Right renal pelvis (tissue), 4 donors: ENCODE results near the gene KDM1A. TPM values are rescaled to one million over a fixed set of nuclear protein-coding genes. Genes with fewer than 3 reads are reported as not detected.

Source experiments
- DNase-seq, 4 donors: peaks; one replicate each; pipeline ENCODE4 v3.0.0-alpha.2; 2013; ENCODE audit warnings: low read depth in 4 of 4, low spot score in 3 of 4, missing footprints in 1 of 4
- polyA plus RNA-seq, 4 donors: library from polyadenylated mRNA; unstranded; fragments of 120-200 nt; gene quantifications; one replicate each; pipeline ENCODE4 v1.2.1, GENCODE V29; 2013; ENCODE audit not compliant: insufficient read length in 4 of 4

The KDM1A gene
- polyA plus RNA-seq, 4 donors, result 124 to 133 (median 128) TPM

GRCh38 chr1:23066075-23066474, 46.8 kb downstream of the KDM1A start:
- DNase-seq, result no peak

GRCh38 chr1:23069149-23069548, 49.9 kb downstream of the KDM1A start:
- no peak for DNase-seq

DNA sequence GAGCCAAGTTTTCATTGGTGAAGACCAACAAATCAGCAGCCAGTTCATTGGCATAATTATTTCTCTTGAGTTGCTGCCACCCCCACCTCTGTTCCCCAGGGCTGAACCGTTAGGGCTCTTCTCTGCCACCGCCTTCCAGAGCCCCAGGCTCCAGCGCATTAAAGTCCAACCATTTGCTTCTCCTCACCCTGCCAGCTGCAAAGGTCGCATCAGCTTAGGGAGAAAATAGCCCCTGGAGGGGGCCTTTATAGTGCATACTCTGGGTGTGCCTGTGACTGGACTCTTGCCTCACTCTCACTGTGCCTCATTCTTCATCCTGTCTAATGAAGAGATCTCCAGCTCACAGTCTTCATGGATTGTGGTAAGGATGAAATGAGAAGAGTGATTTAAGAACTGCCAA, 50.4 kb downstream of the KDM1A start:
- DNase-seq, result no peak

DNA sequence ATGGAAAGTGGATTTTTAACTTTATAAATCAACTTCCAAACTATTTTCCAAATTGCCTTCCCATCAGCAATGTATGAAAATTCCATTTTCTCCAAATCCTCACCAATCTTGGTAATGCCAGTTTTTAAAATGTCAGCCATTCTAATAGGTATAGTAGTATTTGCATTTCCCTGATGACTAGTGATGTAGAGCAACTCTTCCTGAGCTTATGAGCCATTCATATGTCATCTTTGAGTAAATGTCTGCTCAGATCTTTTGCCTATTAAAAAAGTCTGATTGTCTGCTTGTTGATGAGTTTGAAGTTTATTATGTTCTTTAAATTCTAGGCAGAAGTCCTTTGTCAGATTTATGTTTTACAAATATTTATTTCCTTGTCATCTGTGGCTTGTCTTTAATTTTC, 54.7 kb downstream of the KDM1A start:
- DNase-seq, result no peak

GRCh38 chr1:23079025-23079424, 59.8 kb downstream of the KDM1A start:
- no peak for DNase-seq

DNA sequence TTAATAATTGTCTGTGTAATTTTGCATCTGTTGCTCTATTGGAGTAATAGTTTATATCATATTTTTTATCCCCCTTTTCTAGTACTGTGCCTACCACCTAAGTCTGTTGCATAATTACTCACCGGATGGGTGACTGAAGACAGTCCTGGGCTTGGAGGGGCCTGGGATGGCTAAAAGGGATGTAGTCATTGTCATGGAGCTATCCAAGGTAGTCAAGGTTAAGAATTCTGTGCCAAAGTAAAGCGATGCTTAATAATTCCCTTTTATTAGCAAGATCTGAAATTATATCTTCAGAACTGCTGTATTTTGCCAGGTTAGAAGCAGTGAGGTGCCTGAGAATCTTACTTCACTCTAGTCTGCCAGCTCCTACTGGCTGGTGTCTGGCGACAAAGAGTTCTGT, 61.6 kb downstream of the KDM1A start:
- DNase-seq, result no peak

DNA sequence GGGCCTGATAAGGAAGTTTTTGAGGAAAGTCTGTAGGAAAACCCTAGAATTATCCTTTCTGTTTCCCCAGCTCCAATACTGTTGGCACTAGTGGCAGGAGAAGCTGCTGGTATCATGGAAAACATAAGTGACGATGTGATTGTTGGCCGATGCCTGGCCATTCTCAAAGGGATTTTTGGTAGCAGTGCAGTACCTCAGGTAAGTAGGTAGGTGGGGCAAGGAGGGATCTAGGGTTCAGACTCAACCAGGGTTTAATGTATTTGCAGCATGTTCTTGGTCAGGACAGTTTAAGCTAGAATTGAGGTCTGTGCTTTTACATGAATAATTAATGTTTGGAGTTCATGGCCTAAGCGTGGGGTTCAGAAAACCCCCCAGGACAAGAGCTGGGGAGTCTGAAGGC, 62.1 kb downstream of the KDM1A start:
- no peak for DNase-seq

DNA sequence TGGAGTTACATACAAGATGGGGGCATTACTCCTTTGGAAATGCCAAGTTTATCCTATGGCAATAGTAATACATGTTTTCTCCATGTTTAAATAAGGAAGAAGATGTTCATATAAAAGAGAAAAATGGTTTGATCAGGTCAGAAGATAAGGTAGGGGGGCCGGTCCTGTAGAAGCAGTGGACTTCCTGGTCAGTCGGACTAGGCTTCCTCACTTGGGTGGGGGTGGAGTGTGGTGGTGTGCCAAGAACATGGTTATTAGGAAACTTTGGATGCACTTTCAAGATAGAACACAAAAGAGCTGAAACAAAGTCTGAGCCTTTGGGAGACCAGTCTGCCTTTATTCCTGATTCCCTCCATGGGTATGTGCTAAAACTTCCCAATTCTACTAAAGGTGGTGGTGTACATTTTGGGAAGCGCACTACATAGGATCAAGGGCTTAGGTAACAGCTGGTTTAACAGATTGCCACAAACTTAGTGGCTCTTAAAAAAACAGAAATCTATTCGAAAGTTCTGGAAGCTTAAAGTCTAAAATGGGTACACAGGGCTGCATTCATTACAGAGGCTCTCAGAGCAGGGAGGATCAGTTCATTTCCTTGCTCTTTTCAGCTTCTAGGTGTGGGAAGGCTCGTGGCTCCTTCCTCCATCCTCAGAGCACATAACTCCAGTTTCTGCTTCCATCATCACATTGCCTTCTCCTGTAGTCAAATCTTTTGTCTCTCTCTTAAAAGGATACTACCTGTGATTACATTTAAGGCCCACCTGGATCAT, 64.6 kb downstream of the KDM1A start:
- no peak for DNase-seq

- no peak for DNase-seq
Observed at GRCh38 chr1:23084880-23085279, 65.6 kb downstream of the KDM1A start.

DNA sequence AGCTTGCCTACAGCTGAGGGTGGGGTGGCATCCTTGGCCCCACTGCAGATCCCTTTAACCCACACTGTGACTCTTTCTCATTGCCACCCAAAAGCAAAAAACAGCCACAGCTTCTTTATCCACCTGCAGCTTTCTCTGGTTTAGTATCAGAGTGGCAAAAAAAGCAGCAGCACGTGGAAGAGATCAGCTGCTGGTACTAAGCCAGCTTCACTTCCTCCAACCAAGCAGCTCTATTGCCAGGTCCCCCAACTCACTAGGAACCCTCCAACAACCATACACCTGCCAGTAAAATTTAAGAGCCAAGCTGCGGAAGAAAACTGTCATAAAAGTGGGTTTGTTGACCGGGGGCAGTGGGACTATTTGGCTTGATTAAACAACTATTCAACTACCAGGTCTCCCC, 66.4 kb downstream of the KDM1A start:
- DNase-seq, result no peak

DNA sequence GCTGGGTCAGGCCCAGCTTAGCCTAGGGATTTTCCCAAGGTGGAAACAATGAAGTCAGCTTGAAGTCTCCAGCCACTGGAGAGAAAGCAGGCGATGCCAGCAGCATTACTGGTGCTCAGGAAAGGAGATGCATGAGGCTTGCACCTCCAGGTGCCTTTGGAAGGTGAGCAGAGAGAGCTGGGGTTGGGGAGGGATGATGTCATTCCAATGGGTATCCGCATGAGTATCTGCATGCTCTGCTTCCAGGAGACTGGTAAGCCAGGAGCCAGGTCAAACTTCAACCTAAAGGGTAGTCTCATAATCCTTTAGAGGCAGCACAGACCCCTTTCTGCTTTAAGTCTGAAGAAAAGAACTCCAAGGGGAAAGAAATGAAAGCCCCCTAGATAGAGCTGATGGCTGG, 68.8 kb downstream of the KDM1A start:
- DNase-seq, result no peak

- DNase-seq, result no peak
Observed at GRCh38 chr1:23090056-23090455, 70.8 kb downstream of the KDM1A start.

GRCh38 chr1:23091545-23091944, 72.3 kb downstream of the KDM1A start:
- no peak for DNase-seq

GRCh38 chr1:23092447-23092846, 73.2 kb downstream of the KDM1A start:
- DNase-seq, result no peak

DNA sequence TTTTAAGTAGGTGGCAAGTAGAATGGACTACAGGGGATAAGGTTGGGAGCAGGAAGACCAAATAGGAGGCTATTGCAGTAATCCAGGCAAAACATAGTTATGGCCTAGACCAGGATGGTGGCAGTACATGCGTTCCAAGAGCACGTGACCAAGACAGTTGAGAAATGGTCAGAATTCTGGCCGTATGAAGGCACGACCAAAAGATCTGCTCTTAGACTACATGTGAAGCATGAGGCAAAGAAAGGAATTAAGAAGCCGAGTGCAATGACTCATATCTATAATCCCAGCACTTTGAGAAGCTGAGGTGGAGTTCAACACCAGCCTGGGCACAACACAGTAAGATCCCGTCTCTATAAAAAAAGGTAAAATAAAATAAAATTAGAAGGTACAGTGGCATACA, 78.0 kb downstream of the KDM1A start:
- DNase-seq, result no peak

DNA sequence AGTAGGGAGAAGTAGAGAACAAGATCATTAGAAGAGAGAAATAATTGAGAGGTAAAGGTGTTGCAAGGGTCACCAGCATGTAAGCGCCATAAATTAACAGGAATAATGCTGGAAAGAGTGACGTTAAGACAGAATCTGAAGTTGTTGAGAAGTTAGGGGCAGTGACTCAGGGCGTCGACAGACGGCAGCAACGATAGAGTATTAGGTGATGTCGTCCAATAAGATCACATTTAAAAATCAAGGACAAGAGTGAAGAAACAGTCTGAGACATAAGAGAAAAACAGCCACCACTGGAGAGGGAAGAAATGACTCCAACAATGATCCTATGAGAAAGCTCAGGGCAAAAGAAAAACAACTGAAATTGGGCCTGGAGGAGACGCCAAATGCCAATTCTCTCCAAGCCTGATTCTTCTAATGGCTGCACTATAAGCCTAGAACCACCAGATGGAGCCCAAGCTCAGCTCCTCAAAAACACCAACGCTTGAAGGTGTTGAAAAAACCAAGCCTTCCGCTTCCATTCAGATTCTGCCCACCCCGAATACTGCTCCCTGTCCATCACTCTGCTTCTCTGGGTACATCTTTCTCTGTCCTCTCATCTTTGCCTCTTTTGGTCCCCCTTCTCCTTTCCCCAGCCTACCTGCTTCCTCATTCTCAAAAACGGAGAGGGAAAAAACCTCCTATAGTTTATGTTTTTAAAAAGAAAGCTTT, 79.3 kb downstream of the KDM1A start:
- DNase-seq, result peak in 3 of 4 donors; percentile 49 to 67 (median 58)

DNA sequence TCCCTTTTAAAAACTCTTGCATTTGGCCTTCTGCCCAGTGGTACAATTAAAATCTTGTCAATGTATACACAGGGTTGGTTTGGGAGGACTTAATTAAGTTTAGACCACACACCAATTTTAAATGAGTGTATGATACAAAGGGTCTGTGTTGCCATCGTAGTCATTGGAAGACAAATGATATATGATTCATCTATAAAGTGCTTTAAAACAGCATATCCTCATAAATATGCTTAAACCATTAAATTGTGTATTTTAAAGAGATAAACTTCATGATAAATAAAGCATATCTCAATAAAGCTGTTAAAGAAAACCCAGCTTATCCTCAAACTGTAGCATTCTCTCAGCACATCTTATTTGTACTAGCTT, 79.9 kb downstream of the KDM1A start:
- DNase-seq, result no peak

GRCh38 chr1:23100074-23100748, 80.9 kb downstream of the KDM1A start:
- no peak for DNase-seq

- no peak for DNase-seq
Observed at GRCh38 chr1:23101101-23101827, 82.0 kb downstream of the KDM1A start.

DNA sequence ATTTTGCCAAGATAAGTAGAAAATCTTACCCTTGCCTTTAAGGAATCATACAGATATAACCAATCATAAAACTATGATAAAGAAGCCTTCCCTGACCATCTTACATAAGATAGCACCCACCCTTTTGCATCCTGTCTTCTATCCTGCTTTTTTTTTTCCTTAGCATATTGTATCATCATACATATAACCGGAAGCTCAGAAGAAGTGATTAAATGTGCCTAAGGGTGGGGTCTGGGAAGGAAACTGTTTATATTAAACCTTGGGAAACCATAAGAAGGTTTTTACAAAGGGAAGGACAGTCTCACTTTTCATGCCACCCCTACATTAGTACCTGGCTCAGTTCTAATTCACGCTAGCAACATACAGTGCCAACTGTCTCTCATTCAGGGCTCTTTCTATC, 82.6 kb downstream of the KDM1A start:
- no peak for DNase-seq

- DNase-seq, result no peak
Observed at GRCh38 chr1:23102289-23102688, 83.0 kb downstream of the KDM1A start.
